K562 (cell line): ENCODE data around the gene DPM2. TPM values are rescaled to one million over a fixed set of nuclear protein-coding genes. Genes with fewer than 3 reads are reported as not detected.

Experiments
- BCOR ChIP-seq: fragments of 450-650 bp; IDR thresholded peaks from 2 replicates; pipeline ENCODE4 v1.6.1; 2016
- CBFA2T3 ChIP-seq: fragments of 450-650 bp; IDR thresholded peaks from 2 replicates; pipeline ENCODE4 v1.6.1; 2017
- DEAF1 ChIP-seq: fragments of 450-650 bp; formaldehyde crosslinking; IDR thresholded peaks from 2 replicates; pipeline ENCODE4 v1.4.0; 2020; ENCODE audit warnings: mild to moderate bottlenecking, moderate library complexity
- ESRRA ChIP-seq: fragments of 450-650 bp; IDR thresholded peaks from 2 replicates; pipeline ENCODE4 v1.6.1; 2014; ENCODE audit warnings: low read depth, mild to moderate bottlenecking, moderate library complexity, borderline replicate concordance
- FOXA3 ChIP-seq, 2 experiments: fragments of 450-650 bp in 1 of 2; sonication (generic) in 1 of 2; formaldehyde crosslinking; IDR thresholded peaks in 1 of 2; conservative IDR thresholded peaks in 1 of 2; 2 replicates each; pipeline versions ENCODE4 v1.4.0 to v1.8.0; 2020 to 2022; ENCODE audit warnings: mild to moderate bottlenecking in 2 of 2, missing genetic modification reagents in 1 of 2
- GABPB1 ChIP-seq: sonication (generic); formaldehyde crosslinking; IDR thresholded peaks from 2 replicates; pipeline ENCODE4 v1.8.0; 2022; ENCODE audit warnings: mild to moderate bottlenecking, missing genetic modification reagents
- HLTF ChIP-seq: fragments of 450-650 bp; IDR thresholded peaks from 2 replicates; pipeline ENCODE4 v1.6.1; 2016
- HNRNPH1 ChIP-seq: fragments of 200-400 bp; formaldehyde crosslinking; optimal IDR thresholded peaks from 2 replicates; pipeline ENCODE3; 2017; ENCODE audit warnings: low read depth, mild to moderate bottlenecking, low read length, moderate library complexity
- HNRNPL ChIP-seq: fragments of 200-400 bp; formaldehyde crosslinking; IDR thresholded peaks from 2 replicates; pipeline ENCODE4 v1.6.1; 2017; ENCODE audit warnings: low read depth, mild to moderate bottlenecking, low read length
- JUND ChIP-seq, 2 experiments: IDR thresholded peaks; 2 replicates in 1 of 2; 3 replicates in 1 of 2; pipeline ENCODE4 v1.6.1; 2011; ENCODE audit warnings: borderline replicate concordance in 2 of 2, low read depth in 2 of 2, low read length in 2 of 2, improper control_type of control experiment in 1 of 2, missing biosample characterization in 1 of 2, missing genetic modification characterization in 1 of 2, missing genetic modification reagents in 1 of 2
- KAT8 ChIP-seq: fragments of 450-650 bp; IDR thresholded peaks from 2 replicates; pipeline ENCODE4 v1.6.1; 2016; ENCODE audit warnings: low read depth, mild to moderate bottlenecking
- MAZ ChIP-seq, 2 experiments: fragments of 450-650 bp in 1 of 2; sonication (generic) in 1 of 2; formaldehyde crosslinking; IDR thresholded peaks in 1 of 2; conservative IDR thresholded peaks in 1 of 2; 2 replicates each; pipeline versions ENCODE4 v1.4.0 to v1.5.0; 2020; ENCODE audit warnings: mild to moderate bottlenecking in 1 of 2, missing genetic modification reagents in 1 of 2
- MTA3 ChIP-seq: fragments of 450-650 bp; formaldehyde crosslinking; IDR thresholded peaks from 2 replicates; pipeline ENCODE4 v1.6.1; 2017; ENCODE audit warnings: mild to moderate bottlenecking, borderline replicate concordance
- NONO ChIP-seq, 2 experiments: fragments of 200-400 bp in 1 of 2; fragments of 450-650 bp in 1 of 2; formaldehyde crosslinking in 1 of 2; IDR thresholded peaks; 2 replicates each; pipeline ENCODE4 v1.6.1; 2017; ENCODE audit warnings: low read depth in 2 of 2, mild to moderate bottlenecking in 2 of 2, moderate library complexity in 2 of 2, low read length in 1 of 2
- NRF1 ChIP-seq, 2 experiments: fragments of 450-650 bp; IDR thresholded peaks in 1 of 2; conservative IDR thresholded peaks in 1 of 2; 2 replicates each; pipeline ENCODE4 v1.6.1; 2014; ENCODE audit warnings: mild to moderate bottlenecking in 2 of 2
- PRPF4 ChIP-seq: fragments of 200-400 bp; formaldehyde crosslinking; IDR thresholded peaks from one replicate; pipeline ENCODE4 v1.6.1; 2017; ENCODE audit warnings: low read length, low read depth, mild to moderate bottlenecking; ENCODE audit not compliant: insufficient read depth, poor library complexity, severe bottlenecking
- PTBP1 ChIP-seq: fragments of 200-400 bp; formaldehyde crosslinking; IDR thresholded peaks from 2 replicates; pipeline ENCODE4 v1.6.1; 2017; ENCODE audit warnings: low read depth, low read length
- RAD21 ChIP-seq, 2 experiments: fragments of 250-450 bp in 1 of 2; fragments of 450-650 bp in 1 of 2; sonication (Bioruptor Pico) in 1 of 2; formaldehyde crosslinking in 1 of 2; IDR thresholded peaks in 1 of 2; conservative IDR thresholded peaks in 1 of 2; 2 replicates each; pipeline versions ENCODE4 v1.4.0 to v1.8.0; 2020 to 2022; ENCODE audit warnings: mild to moderate bottlenecking in 2 of 2, moderate library complexity in 1 of 2
- RUNX1 ChIP-seq: sonication (generic); IDR thresholded peaks from 2 replicates; pipeline ENCODE4 v1.6.1; 2016; ENCODE audit warnings: antibody characterized with exemption, low read depth
- ZBED1 ChIP-seq: IDR thresholded peaks from 2 replicates; pipeline ENCODE4 v1.6.1; 2014
- ZC3H11A ChIP-seq: IDR thresholded peaks from 2 replicates; pipeline ENCODE4 v1.6.1; 2012; ENCODE audit warnings: low read depth, low read length, improper control_type of control experiment
- ZNF121 ChIP-seq: sonication (generic); formaldehyde crosslinking; conservative IDR thresholded peaks from 2 replicates; pipeline ENCODE4 v1.8.0; 2022; ENCODE audit warnings: missing genetic modification reagents
- ZNF217 ChIP-seq: sonication (generic); formaldehyde crosslinking; IDR thresholded peaks from 2 replicates; pipeline ENCODE4 v1.8.0; 2022; ENCODE audit warnings: mild to moderate bottlenecking, missing genetic modification reagents
- polyA plus RNA-seq, 8 experiments: library from polyadenylated mRNA; depleted of rRNA in 4 of 8; stranded (reverse) in 5 of 8; unstranded in 3 of 8; fragments of >200 nt; fragmentation: Nextera tagmentation in 2 of 8; fragmentation: Illumina TruSeq in 1 of 8; extraction: Ambion mirVana in 2 of 8; extraction: Trizol in 1 of 8; gene quantifications; 2 replicates each; pipeline versions ENCODE4 v1.2.1 to v1.2.3, GENCODE V29; 2011 to 2014; ENCODE audit warnings: inconsistent platforms in 1 of 8, missing spikeins in 1 of 8
- total RNA-seq, 7 experiments: library from RNA; depleted of rRNA in 6 of 7; stranded (reverse); fragments of >200 nt in 6 of 7; fragmentation: Illumina TruSeq in 2 of 7; extraction: Trizol in 2 of 7; gene quantifications; 2 replicates each; pipeline versions ENCODE4 v1.2.1 to v1.2.3, GENCODE V29; 2011 to 2021; ENCODE audit warnings: low replicate concordance in 1 of 7
- TF ChIP-seq, protein P1 (sequence below): sonication (generic); formaldehyde crosslinking; IDR thresholded peaks from 2 replicates; pipeline ENCODE4 v1.8.1; 2023; ENCODE audit warnings: mild to moderate bottlenecking, missing genetic modification reagents

DPM2 gene
- total and polyA plus RNA-seq, 9 of the 15 experiments (the other 6 are each of a cell fraction or from before 2014, with no cell fraction given): 43.5 to 126 (median 71.1) TPM

DNA sequence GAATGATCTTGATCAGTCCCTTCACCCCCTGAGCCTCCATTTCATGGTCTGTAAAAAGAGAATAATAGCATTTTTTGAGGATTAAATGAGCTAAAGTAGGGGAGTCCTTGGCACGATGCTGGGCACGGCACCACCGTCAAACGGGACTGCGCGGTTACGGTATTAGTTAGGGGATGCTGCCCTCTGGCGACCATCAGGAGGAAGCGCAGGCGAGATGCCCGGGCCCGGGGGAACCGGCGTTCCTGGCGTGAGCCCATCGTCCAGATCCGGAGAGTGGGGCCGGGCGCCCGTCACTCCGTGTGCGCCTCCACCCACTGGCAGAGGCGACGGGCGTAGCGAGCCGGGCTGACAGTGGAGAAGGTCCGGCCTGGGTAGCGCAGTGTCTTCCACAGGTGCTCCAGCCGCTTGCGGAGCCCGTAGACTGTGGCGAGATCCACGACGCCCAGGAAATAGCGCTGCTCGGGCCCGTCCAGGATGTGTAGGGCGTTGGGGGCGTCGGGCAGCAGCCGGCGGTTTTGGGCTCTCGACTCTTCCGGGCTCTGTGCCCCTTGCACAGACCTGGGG is 16.0 kb downstream of the DPM2 start (continued):
- TF ChIP-seq PRPF4 (no peak), ZC3H11A (0 out of 2 replicates have a peak, but pooled peaks have one; percentile 22), NONO (IDR thresholded peaks at IDR 0.05; ENCODE audit: low read depth in 2 of 2, low read length in 1 of 2) (no peak), ZNF121 (CRISPR knock-in tag) (peak; percentile 45), FOXA3 (CRISPR knock-in tag; conservative IDR thresholded peaks at IDR 0.05 in 1 of 2, IDR thresholded peaks at IDR 0.05 in 1 of 2) (peak in 1 of 2 experiments; percentile 34; a peak in 1 of 4 replicates), DEAF1 (peak; percentile 83), HNRNPH1 (no peak), PTBP1 (no peak), GABPB1 (CRISPR knock-in tag) (peak; percentile 47; the same call in 1 of the 2 replicates), JUND (IDR thresholded peaks at IDR 0.05; ENCODE audit: borderline replicate concordance, low read depth, low read length) (peak; percentile 49; the same call in 1 of the 2 replicates), JUND (tag; IDR thresholded peaks at IDR 0.05; ENCODE audit: borderline replicate concordance, low read depth, low read length) (no peak), NRF1 (conservative IDR thresholded peaks at IDR 0.05 in 1 of 2, IDR thresholded peaks at IDR 0.05 in 1 of 2) (peak in 1 of 2 experiments; percentile 14; a peak in 1 of 4 replicates), KAT8 (no peak), RAD21 (CRISPR knock-in tag; conservative IDR thresholded peaks at IDR 0.05 in 1 of 2, IDR thresholded peaks at IDR 0.05 in 1 of 2) (peak; percentile 91 to 95), ZBED1 (no peak), RUNX1 (no peak), CBFA2T3 (no peak), MAZ (CRISPR knock-in tag; conservative IDR thresholded peaks at IDR 0.05 in 1 of 2, IDR thresholded peaks at IDR 0.05 in 1 of 2) (0 out of 4 replicates have a peak, but pooled peaks of 1 of the 2 experiments have one; percentile 39), HNRNPL (0 out of 2 replicates have a peak, but pooled peaks have one; percentile 48), ESRRA (no peak), HLTF (no peak), BCOR (peak; percentile 14; the same call in 1 of the 2 replicates), ZNF217 (CRISPR knock-in tag) (no peak), MTA3 (0 out of 2 replicates have a peak, but pooled peaks have one; percentile 43)
- TF ChIP-seq, protein P1, sequence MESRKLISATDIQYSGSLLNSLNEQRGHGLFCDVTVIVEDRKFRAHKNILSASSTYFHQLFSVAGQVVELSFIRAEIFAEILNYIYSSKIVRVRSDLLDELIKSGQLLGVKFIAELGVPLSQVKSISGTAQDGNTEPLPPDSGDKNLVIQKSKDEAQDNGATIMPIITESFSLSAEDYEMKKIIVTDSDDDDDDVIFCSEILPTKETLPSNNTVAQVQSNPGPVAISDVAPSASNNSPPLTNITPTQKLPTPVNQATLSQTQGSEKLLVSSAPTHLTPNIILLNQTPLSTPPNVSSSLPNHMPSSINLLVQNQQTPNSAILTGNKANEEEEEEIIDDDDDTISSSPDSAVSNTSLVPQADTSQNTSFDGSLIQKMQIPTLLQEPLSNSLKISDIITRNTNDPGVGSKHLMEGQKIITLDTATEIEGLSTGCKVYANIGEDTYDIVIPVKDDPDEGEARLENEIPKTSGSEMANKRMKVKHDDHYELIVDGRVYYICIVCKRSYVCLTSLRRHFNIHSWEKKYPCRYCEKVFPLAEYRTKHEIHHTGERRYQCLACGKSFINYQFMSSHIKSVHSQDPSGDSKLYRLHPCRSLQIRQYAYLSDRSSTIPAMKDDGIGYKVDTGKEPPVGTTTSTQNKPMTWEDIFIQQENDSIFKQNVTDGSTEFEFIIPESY: peak; percentile 87
